IMR-90 (cell line): ENCODE data around the gene CDADC1. TPM values are rescaled to one million over a fixed set of nuclear protein-coding genes. Genes with fewer than 3 reads are reported as not detected.

Experiments used
- ATAC-seq: fragments of 200-7000 bp; cut with Tn5 transposase; 2 replicates; pipeline ENCODE4 v1.9.1; 2020; ENCODE audit warnings: low read depth, mild to moderate bottlenecking, moderate library complexity
- BruUV-seq: library from RNA; stranded (reverse); fragments of 400-500 nt; replicated peaks from 2 replicates; lab custom pipeline; 2021; lab: Mats Ljungman, UMichigan
- CTCF ChIA-PET: fragments of 300-600 bp; formaldehyde crosslinking; extraction: SDS; loops from one replicate; lab custom pipeline; 2021; ENCODE audit warnings: antibody characterized with exemption; lab: Yijun Ruan, JAX
- POLR2A ChIA-PET: fragments of 300-600 bp; sonication (Branson Sonifier 250); formaldehyde crosslinking; loops from one replicate; lab custom pipeline; 2022; ENCODE audit warnings: antibody characterized with exemption; ENCODE audit not compliant: unreplicated experiment; lab: Charles Lee
- DNase-seq: peaks from one replicate; pipeline ENCODE4 v3.0.0; 2013
- H2AFZ ChIP-seq: replicated peaks from 2 replicates; pipeline ENCODE3; 2013; ENCODE audit warnings: low read length, mild to moderate bottlenecking; ENCODE audit not compliant: poor library complexity
- H2AK5ac ChIP-seq: 2 replicates; pipeline ENCODE4 v1.6.1; 2013; ENCODE audit warnings: low read depth, low read length, inconsistent platforms
- H2AK9ac ChIP-seq: replicated peaks from 2 replicates; pipeline ENCODE3; 2013; ENCODE audit warnings: mild to moderate bottlenecking, low read depth, low read length, moderate library complexity; ENCODE audit not compliant: poor library complexity
- H2BK120ac ChIP-seq: 2 replicates; pipeline ENCODE4 v1.6.1; 2013; ENCODE audit warnings: low read depth, low read length, inconsistent platforms
- H2BK15ac ChIP-seq: 3 replicates; pipeline ENCODE4 v1.6.1; 2013; ENCODE audit warnings: low read depth, low read length, inconsistent platforms
- H2BK20ac ChIP-seq: 2 replicates; pipeline ENCODE4 v1.6.1; 2013; ENCODE audit warnings: low read depth, mild to moderate bottlenecking, inconsistent platforms, low read length, moderate library complexity
- H2BK5ac ChIP-seq: 2 replicates; pipeline ENCODE4 v1.6.1; 2013; ENCODE audit warnings: mild to moderate bottlenecking, low read depth, low read length, inconsistent platforms; ENCODE audit not compliant: poor library complexity, severe bottlenecking
- H3K14ac ChIP-seq: replicated peaks from 2 replicates; pipeline ENCODE4 v1.6.1; 2013; ENCODE audit warnings: low read depth, low read length, inconsistent platforms
- H3K18ac ChIP-seq: 2 replicates; pipeline ENCODE4 v1.6.1; 2013; ENCODE audit warnings: low read depth, low read length, control low read depth
- H3K23ac ChIP-seq: 2 replicates; pipeline ENCODE4 v1.6.1; 2013; ENCODE audit warnings: low read depth, low read length, inconsistent platforms
- H3K27ac ChIP-seq: 2 replicates; pipeline ENCODE4 v1.5.1; 2013; ENCODE audit warnings: mild to moderate bottlenecking, control low read depth, low read length; ENCODE audit not compliant: insufficient read depth
- H3K27me3 ChIP-seq: 2 replicates; pipeline ENCODE4 v1.6.1; 2013; ENCODE audit warnings: low read length; ENCODE audit not compliant: control insufficient read depth, insufficient read depth
- H3K36me3 ChIP-seq: 2 replicates; pipeline ENCODE4 v1.6.1; 2013; ENCODE audit warnings: low read length, mixed read lengths; ENCODE audit not compliant: control insufficient read depth, insufficient read depth
- H3K4ac ChIP-seq: 2 replicates; pipeline ENCODE4 v1.6.1; 2013; ENCODE audit warnings: low read depth, low read length, inconsistent platforms
- H3K4me1 ChIP-seq: 2 replicates; pipeline ENCODE4 v1.6.1; 2013; ENCODE audit warnings: low read length, mixed read lengths; ENCODE audit not compliant: control insufficient read depth, insufficient read depth
- H3K4me2 ChIP-seq: 2 replicates; pipeline ENCODE4 v1.6.1; 2013; ENCODE audit warnings: low read depth, mild to moderate bottlenecking, control low read depth, low read length, moderate library complexity
- H3K4me3 ChIP-seq: 2 replicates; pipeline ENCODE4 v1.5.1; 2013; ENCODE audit warnings: low read depth, mild to moderate bottlenecking, control low read depth, low read length, moderate library complexity; ENCODE audit not compliant: insufficient read depth
- H3K56ac ChIP-seq: 2 replicates; pipeline ENCODE4 v1.6.1; 2013; ENCODE audit warnings: low read length, inconsistent platforms; ENCODE audit not compliant: insufficient read depth; ENCODE audit errors: extremely low read depth
- H3K79me1 ChIP-seq, 2 experiments: 2 replicates each; pipeline ENCODE4 v1.6.1; 2013; ENCODE audit warnings: low read length in 2 of 2, inconsistent platforms in 1 of 2, low read depth in 1 of 2
- H3K9ac ChIP-seq: 2 replicates; pipeline ENCODE4 v1.6.1; 2013; ENCODE audit warnings: low read depth, low read length, control low read depth
- H3K9me1 ChIP-seq: 2 replicates; pipeline ENCODE4 v1.6.1; 2013; ENCODE audit warnings: low read length, inconsistent platforms; ENCODE audit not compliant: insufficient read depth
- H3K9me3 ChIP-seq: 2 replicates; pipeline ENCODE4 v1.6.1; 2013; ENCODE audit warnings: low read length; ENCODE audit not compliant: control insufficient read depth, insufficient read depth
- H4K20me1 ChIP-seq: 2 replicates; pipeline ENCODE4 v1.6.1; 2013; ENCODE audit warnings: low read length, inconsistent platforms; ENCODE audit not compliant: insufficient read depth
- H4K5ac ChIP-seq: 2 replicates; pipeline ENCODE4 v1.6.1; 2013; ENCODE audit warnings: mild to moderate bottlenecking, low read depth, low read length, control low read depth
- H4K8ac ChIP-seq, 2 experiments: 2 replicates each; pipeline ENCODE4 v1.6.1; 2013; ENCODE audit warnings: low read depth in 2 of 2, low read length in 2 of 2, control low read depth in 1 of 2, inconsistent platforms in 1 of 2
- H4K91ac ChIP-seq: 2 replicates; pipeline ENCODE4 v1.6.1; 2013; ENCODE audit warnings: low read depth, low read length, inconsistent platforms; ENCODE audit not compliant: insufficient read depth
- BHLHE40 ChIP-seq: fragments of 150-350 bp; IDR thresholded peaks from 2 replicates; pipeline ENCODE4 v1.6.1; 2016; ENCODE audit warnings: mild to moderate bottlenecking, low read depth, low read length
- CEBPB ChIP-seq: IDR thresholded peaks from 2 replicates; pipeline ENCODE4 v1.6.1; 2012; ENCODE audit warnings: low read depth, low read length, improper control_type of control experiment
- FOS ChIP-seq: fragments of 150-350 bp; IDR thresholded peaks from 2 replicates; pipeline ENCODE4 v1.6.1; 2016; ENCODE audit warnings: low read depth, low read length
- MAFK ChIP-seq: IDR thresholded peaks from 2 replicates; pipeline ENCODE4 v1.6.1; 2012; ENCODE audit warnings: low read depth, low read length, improper control_type of control experiment
- MAZ ChIP-seq: IDR thresholded peaks from 2 replicates; pipeline ENCODE4 v1.6.1; 2012; ENCODE audit warnings: low read depth, mild to moderate bottlenecking, low read length, improper control_type of control experiment, moderate library complexity, borderline replicate concordance
- MXI1 ChIP-seq: IDR thresholded peaks from 2 replicates; pipeline ENCODE4 v1.6.1; 2012; ENCODE audit warnings: low read depth, mild to moderate bottlenecking, low read length, moderate library complexity, borderline replicate concordance
- NFE2L2 ChIP-seq: fragments of 150-350 bp; IDR thresholded peaks from 2 replicates; pipeline ENCODE4 v1.6.1; 2016; ENCODE audit warnings: low read depth, mild to moderate bottlenecking, low read length
- RAD21 ChIP-seq: IDR thresholded peaks from 2 replicates; pipeline ENCODE4 v1.6.1; 2012; ENCODE audit warnings: low read length, improper control_type of control experiment
- RCOR1 ChIP-seq: IDR thresholded peaks from 2 replicates; pipeline ENCODE4 v1.6.1; 2012; ENCODE audit warnings: mild to moderate bottlenecking, low read length, improper control_type of control experiment; ENCODE audit not compliant: insufficient replicate concordance
- RFX5 ChIP-seq: IDR thresholded peaks from 2 replicates; pipeline ENCODE4 v1.8.0; 2012; ENCODE audit warnings: low read depth, mild to moderate bottlenecking, low read length, moderate library complexity
- USF2 ChIP-seq: fragments of 150-350 bp; IDR thresholded peaks from 2 replicates; pipeline ENCODE4 v1.6.1; 2017; ENCODE audit warnings: mild to moderate bottlenecking, antibody characterized with exemption, low read length, low read depth
- WGBS, 2 experiments: methylation state at CpG; one replicate each; pipeline versions ENCODE4 v1.1.5 to v1.1.7; 2013; ENCODE audit warnings: missing lambda C conversion rate in 2 of 2; ENCODE audit not compliant: insufficient read length in 1 of 2; ENCODE audit errors: extremely low coverage in 2 of 2; 5-methylcytosine and 5-hydroxymethylcytosine counted together
- dilution Hi-C: fragments of 300-500 bp; cut with HindIII; formaldehyde crosslinking; loops from one replicate; pipeline ENCODE4 v1.14.3; 2018; ENCODE audit warnings: low sequenced_read_pairs; ENCODE audit not compliant: unreplicated experiment
- in situ Hi-C: fragments of 300-500 bp; cut with MboI; formaldehyde crosslinking; loops from 3 replicates; pipeline ENCODE4 v1.14.3; 2019; ENCODE audit warnings: low sequenced_read_pairs, inconsistent platforms, mixed read lengths
- intact Hi-C: fragments of 100-400 bp; cut with micrococcal nuclease; formaldehyde crosslinking; loops from 2 replicates; pipeline ENCODE4 v1.10.0; 2022
- polyA plus RNA-seq, 3 experiments: library from polyadenylated mRNA; depleted of rRNA; stranded (reverse); fragments of >200 nt; gene quantifications; 2 replicates each; pipeline ENCODE4 v1.2.3, GENCODE V29; 2012; ENCODE audit warnings: low replicate concordance in 1 of 3
- total RNA-seq: library from RNA; depleted of rRNA; stranded (reverse); fragments of >200 nt; gene quantifications from 2 replicates; pipeline ENCODE4 v1.2.3, GENCODE V29; 2012
- TF ChIP-seq, protein P1 (sequence below): fragments of 150-350 bp; IDR thresholded peaks from 2 replicates; pipeline ENCODE4 v1.6.1; 2016; ENCODE audit warnings: low read depth, mild to moderate bottlenecking, low read length, moderate library complexity, borderline replicate concordance

CDADC1 gene
- total and polyA plus RNA-seq, 2 of the 4 experiments (the other 2 are of a cell fraction) = 0.54 to 2.6 TPM

GRCh38 chr13:49330546-49330864 lies 82.8 kb downstream of the CDADC1 start:
- ATAC-seq (no peak), DNase-seq (no peak)
- Histone ChIP-seq H3K36me3 (peaks cover 2% of the 10 kb centered on the region; the same call in 1 of the 2 replicates), H2BK120ac (no peak overlapping the region), H3K9ac (no peak overlapping the region), H2AK9ac (no peak overlapping the region), H4K20me1 (no peaks in the 10 kb centered on the region), H3K4me3 (no peak overlapping the region), H2BK5ac (no peak overlapping the region), H3K56ac (no peak overlapping the region), H3K27ac (no peak overlapping the region), H3K4me1 (peaks cover 2% of the 10 kb centered on the region; the same call in 1 of the 2 replicates), H3K79me1 (no peaks in the 10 kb centered on the region), H2BK20ac (no peak overlapping the region), H2AFZ (no peak overlapping the region), H2BK15ac (no peak overlapping the region), H3K18ac (no peak overlapping the region), H3K9me1 (no peaks in the 10 kb centered on the region), H4K5ac (no peak overlapping the region), H3K23ac (no peak overlapping the region), H3K27me3 (no peaks in the 10 kb centered on the region), H2AK5ac (no peak overlapping the region), H3K9me3 (no peaks in the 10 kb centered on the region), H4K8ac (no peak overlapping the region), H3K4ac (no peak overlapping the region), H4K91ac (no peak overlapping the region), H3K4me2 (no peak overlapping the region), H3K14ac (no peak overlapping the region)
- ChIA-PET POLR2A (no interaction called here), CTCF (interaction anchor here (0.7 kb wide), 1 partner anchor 29 kb away, joined by 3 read pairs; no protein-coding TSS in a partner anchor)
- dilution Hi-C loops = no loop called here
- in situ Hi-C loops = no loop called here
- intact Hi-C loops = no loop called here
- BruUV-seq = no TSS peak
- TF ChIP-seq MXI1 (no peak), CEBPB (no peak), MAFK (no peak), RAD21 (no peak), MAZ (no peak), FOS (no peak), RFX5 (no peak), NFE2L2 (no peak), RCOR1 (no peak), USF2 (no peak), BHLHE40 (no peak)
- TF ChIP-seq, protein P1, sequence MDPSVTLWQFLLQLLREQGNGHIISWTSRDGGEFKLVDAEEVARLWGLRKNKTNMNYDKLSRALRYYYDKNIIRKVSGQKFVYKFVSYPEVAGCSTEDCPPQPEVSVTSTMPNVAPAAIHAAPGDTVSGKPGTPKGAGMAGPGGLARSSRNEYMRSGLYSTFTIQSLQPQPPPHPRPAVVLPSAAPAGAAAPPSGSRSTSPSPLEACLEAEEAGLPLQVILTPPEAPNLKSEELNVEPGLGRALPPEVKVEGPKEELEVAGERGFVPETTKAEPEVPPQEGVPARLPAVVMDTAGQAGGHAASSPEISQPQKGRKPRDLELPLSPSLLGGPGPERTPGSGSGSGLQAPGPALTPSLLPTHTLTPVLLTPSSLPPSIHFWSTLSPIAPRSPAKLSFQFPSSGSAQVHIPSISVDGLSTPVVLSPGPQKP = no peak
- WGBS, 2 experiments = no CpG with 5 or more reads among the region's 1 CpG
